Measurements from ENCODE around the gene CNTNAP2.

Gene CNTNAP2

DNA sequence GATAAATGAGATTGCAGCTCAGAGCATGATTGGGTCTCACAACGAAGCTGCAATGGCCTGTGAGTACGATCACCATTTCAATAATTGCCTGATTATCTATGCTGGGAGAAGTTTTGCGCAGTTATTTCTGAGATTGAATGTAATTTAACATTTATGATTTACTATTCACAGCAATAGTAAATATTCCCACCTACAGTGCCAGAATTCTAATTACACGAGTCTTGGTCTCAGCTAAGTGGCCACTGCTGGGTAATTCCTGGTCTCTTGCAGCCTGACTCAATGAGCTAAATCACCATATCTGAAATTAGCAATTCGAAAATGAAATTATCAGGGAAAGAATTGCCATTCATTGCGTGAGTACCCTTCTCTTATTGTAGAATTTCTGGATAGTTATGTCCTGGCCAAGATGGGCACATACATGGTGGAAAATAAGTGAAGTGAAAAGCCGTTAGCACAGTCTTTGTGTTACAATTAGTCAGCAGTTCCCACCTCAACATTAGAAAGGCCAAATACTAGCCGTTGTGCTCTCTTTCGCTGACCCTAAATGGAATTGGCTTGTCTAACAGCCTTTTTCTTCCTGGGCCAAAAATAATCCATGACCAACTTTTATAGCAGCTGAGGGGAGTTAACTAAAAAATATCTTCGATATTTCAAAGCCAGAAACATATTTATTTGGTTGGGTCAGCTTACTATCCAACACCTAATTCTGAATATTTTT, 1793.0 kb downstream of the CNTNAP2 start:
- no peak for DNase-seq

DNA sequence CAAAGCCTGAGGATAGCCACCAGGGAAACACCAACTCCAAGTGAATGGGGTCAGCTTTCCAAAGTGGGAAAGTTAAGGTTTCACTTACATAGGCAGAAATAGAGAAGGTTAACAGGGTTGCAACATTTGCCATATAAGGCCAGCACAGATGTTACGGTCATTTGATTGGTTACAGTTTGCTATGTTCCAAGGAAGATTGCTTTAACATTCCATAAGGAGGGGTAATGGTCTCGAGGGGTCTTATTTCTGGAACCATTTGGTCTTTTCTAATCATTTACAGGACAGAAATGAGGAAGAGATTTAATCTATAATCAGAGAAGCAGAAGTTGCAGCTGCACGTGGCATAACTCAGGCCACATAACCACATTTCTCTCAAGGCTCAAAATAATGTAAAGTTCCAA, 1794.6 kb downstream of the CNTNAP2 start:
- no peak for DNase-seq

DNA sequence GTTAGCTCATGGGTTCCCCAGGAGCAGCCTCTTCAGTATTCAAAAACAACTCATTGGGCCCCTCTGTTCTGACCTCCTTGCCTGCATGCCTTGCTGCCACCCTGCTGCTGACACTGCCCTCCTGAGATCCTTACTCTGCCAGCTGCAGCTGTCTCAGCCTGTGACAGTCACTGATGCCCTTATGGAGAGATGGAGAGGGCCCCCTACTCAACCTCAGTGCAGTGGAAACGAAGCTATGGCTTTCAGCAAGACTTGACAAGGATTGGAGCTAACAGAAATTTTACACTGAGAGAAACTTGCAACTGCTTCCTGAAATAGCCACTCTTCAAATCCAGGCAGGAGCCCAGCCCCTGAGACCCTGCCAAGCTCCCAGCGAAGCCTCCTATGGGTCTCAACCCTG, 1795.7 kb downstream of the CNTNAP2 start:
- DNase-seq, result no peak

DNA sequence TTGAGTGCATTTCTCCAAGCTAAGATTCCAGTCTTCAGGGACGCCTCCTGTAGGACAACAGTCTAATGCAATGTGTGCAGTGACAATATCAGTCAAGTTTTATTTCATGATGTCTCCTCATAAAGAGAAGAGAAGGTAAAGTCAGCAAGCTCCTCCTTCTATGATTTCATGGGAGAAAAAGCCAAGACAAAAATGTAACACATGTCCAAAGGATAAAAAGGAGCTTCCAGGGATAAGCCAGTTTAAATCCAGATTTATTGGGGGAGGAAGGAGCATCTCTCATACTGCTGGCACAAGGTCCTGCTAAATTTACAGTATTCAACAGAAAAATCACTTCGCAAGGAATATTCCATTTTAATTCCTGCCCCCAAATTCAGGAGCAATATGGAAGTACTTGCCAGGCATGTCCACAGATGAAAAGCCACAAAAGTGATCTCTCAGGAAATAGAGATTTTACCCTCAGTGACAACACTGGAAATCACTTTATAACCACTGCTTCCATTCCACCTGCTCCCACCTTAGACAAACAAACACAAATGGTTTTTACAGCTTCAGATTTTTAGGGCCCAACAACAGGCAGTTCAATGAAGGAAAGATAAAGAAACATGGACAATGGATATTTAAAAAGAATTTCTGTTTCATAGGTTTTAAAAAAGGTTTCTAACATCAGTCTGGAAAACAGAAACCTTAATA, 1796.5 kb downstream of the CNTNAP2 start:
- no peak for DNase-seq

- no peak for DNase-seq
These were observed 1799.2 kb downstream of the CNTNAP2 start for GRCh38 chr7:147915781-147916180.

DNA sequence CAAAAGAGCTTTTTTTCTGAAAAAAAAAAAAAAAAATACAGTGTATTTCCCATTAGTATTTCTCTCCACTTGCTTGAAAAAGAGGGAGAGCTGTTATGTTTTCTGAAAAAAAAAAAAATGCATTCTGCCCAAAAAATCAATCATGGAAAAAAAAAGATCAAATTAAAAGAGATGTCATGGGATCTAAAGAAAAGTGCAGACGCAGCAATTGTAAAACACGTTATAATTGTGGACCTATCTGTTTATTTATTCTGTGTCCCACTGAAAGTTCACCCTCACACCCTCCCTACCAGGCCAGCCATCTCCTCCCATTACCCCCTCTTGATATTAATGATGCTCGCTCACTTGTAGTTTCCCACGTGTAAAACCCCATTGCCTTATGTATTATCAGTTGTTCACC, 1800.0 kb downstream of the CNTNAP2 start:
- DNase-seq, result no peak

DNA sequence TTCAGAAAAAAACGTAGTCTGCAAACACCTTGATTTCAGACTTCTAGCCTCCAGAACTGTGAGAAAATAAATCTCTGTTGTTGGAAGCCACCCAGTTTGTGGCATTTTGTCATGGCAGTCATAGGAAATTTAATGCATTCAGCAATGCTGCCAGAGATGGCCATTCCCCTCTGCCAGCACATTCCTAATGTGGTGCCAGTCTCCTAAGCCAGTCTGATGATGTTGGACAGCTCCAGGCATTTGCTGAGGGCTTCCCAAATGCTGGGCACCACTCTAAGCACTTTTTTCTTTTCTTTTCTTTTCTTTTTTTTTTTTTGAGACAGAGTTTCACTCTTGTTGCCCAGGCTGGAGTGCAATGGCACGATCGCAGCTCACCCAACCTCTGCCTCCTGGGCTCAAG, 1807.2 kb downstream of the CNTNAP2 start:
- no peak for DNase-seq

- no peak for DNase-seq
These were observed 1820.8 kb downstream of the CNTNAP2 start for GRCh38 chr7:147937428-147937827.

GRCh38 chr7:147941381-147941780, 1824.8 kb downstream of the CNTNAP2 start:
- DNase-seq, result no peak

GRCh38 chr7:147944321-147944720, 1827.7 kb downstream of the CNTNAP2 start:
- no peak for DNase-seq

DNA sequence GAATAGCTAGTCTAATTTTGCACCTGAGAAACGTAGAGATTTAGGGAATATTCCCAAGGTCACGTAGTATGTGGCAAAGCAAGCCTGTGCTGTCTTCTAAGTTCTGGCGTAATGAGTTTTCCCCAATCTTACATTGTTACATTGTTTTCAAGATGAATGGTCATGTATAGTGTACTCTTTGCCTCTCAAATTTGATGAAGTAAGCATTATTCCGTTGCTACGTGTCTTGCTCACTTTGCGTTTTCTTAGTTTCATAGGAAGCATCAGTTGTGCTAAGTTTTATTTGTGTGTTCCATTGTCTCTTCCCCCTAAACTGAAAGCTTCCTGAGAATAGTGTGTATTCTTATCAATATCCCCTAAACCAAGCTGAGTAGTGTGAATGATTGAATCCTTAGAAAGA, 1836.3 kb downstream of the CNTNAP2 start:
- DNase-seq, result no peak

DNA sequence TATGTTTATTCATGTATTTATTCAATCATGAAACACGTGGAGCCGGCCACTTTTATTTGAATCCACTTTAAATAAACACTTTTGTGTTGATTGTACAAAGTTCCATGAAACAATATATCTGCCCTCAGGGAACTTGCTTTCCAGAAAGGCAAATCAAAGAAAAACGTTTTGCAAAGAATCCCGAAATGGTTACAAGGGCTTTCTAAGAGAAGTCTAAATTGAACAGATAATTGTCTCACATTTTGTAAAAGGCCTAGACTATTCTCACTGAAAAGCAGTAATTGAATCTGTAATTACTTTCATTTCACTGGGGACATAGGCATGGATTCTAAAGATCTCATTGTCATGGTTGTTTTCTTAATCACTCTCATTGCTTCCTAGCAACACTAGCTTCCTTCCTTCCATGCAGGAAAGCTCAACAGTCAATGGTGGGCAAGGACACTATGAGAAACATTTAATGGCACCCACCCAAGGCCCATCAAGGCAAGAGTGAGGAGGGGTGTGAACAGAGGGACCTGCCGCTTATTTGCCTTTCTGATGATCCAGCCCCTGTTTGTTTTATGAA, 1851.5 kb downstream of the CNTNAP2 start:
- DNase-seq, result no peak

DNA sequence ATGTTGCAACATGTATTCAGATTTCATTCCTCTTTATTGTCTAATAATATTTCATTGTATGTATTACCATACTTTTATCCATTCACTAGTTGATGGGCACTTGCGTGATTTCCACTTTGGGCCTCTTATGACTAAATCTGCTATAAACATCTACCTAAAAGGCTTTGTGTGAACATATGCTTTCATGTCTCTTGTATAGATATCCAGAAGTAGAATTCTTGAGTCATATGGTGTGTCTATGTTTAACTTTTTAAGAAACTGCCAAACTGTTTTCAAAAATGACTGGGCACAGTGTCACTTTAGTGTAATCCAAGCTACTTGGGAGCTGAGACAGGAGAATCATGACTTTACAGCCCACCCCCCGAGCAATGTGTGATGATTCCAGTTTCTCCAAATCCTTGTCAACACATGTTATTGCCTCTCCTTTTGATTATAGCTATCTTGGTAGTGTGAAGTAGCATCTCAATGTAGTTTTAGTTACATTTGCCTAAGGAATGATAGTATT, 1855.1 kb downstream of the CNTNAP2 start:
- DNase-seq, result no peak

GRCh38 chr7:147978201-147978600, 1861.6 kb downstream of the CNTNAP2 start:
- no peak for DNase-seq

- DNase-seq, result no peak
These were observed 1862.0 kb downstream of the CNTNAP2 start for GRCh38 chr7:147978651-147979050.

DNA sequence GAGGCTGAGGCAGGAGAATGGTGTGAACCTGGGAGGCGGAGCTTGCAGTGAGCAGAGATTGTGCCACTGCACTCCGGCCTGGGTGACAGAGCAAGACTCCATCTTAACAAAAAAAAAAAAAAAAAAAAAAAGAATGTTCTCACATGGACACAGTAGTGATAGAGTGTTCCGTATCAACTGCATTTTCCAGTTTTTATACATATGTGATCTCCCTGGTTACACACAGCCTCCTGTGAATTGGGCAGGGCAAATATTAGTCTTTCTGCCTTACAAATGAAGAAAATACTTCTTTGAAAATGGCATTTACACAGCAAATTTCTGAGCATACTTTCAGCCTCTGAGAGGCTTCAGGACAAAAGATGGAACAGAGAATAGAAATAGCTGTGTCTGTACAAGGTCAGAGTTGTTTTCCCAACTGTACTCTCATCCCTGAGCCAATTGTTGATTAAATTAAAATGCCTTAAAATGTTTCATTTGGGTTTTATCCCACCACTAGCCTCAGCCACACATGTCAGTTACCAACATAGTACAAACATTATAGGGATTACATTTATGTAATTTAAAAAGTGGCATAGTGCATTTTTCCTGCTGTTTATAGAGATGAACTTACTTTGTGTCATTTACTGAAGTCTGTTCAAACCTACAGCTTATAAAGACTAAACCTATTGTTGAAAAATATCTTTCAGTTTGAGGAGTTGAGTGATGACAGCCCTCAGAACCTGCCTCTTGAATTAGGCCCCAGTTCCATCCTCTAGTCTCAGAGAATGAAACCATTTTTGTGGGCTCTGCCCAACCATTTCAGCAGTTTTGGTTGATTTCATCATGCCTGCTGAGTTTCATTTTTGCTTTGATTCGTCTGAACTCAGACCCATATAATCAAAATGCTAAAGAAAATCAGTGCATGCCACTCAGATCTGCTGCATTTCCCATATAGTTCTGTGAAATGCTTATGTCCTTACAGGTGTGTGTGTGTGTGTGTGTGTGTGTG, 1864.5 kb downstream of the CNTNAP2 start:
- DNase-seq, result no peak

- no peak for DNase-seq
These were observed 1865.7 kb downstream of the CNTNAP2 start for GRCh38 chr7:147982307-147982706.

GRCh38 chr7:147984265-147984664, 1867.7 kb downstream of the CNTNAP2 start:
- DNase-seq, result no peak

DNA sequence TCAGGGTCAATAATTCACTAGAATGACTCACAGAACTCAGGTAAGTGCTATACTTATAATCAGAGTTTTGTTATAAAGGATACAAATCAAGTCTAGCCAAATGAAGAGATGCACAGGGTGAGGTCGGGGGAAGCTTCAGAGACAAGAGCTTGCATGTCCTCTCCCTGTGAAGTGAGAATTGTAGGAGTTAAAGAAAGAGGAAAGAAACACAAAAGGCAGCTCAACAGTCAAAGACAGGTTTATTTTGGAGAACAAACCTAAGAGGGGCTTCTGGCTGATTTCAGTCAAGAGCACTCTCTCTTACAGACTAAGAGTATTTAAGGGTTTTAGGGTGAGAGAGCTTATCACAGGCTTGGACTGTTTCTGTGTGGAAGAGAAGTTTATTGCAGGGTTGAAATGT, 1873.5 kb downstream of the CNTNAP2 start:
- DNase-seq, result no peak

DNA sequence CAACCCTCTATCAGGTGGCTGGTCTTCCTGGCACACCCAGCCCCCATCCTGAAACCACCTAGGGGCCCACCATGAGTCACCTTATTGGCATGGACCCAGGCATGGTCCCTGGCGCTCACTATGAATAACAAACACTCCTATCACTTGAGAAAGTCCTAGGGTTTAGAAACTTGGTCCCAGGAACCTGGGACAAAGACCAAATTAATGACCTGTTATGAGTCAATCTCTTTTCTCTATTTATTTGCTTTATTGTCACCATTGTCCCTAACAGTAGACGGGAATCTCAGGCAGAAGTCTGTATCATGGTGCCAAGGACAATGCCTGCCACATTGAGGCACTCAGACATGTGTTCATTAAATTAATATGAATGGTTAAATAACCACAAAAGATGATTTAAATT, 1874.3 kb downstream of the CNTNAP2 start:
- DNase-seq, result no peak

DNA sequence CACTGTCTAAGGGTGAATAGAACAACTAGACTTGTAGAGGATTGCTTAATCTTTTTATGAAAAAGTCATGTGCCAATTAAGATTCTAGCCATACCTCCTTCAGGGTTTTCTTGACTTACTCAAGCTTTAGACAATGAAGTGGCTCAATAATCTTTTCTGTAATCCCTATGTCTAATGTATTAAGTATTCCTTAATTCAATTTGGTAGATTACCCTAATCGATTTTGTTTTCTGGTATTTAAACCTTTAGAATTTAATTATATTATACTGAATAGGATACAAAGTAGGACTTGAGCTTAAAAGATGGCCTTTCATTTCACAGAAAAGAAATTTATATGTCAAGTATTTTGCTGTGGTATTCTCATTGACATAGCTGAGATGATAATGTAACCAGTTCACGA, 1876.1 kb downstream of the CNTNAP2 start:
- DNase-seq, result no peak

DNA sequence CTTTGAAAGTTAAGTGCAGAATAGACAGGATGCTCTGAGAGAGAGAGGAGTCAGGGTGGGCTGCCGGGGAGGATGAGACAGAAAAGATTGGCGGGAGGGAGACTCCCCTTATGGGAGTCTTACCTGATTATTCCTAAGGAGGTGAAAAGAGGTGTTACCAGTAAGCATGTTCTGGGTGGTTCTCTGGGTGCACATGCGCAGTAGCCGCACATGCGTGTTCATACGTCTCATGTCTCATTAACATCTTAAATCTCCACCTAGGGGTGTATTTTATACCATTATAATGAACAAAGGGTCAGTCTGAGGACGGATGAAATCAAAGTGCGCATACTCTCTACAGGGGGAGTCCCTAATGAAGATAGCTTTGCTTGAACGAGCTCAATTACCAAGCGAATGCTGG, 1881.0 kb downstream of the CNTNAP2 start:
- DNase-seq, result no peak

- DNase-seq, result no peak
These were observed 1883.4 kb downstream of the CNTNAP2 start for GRCh38 chr7:147999962-148000361.

Measured in NCI-H526 treated with DMSO at 0.1 percent for 48 hours (cell line).